Measurements from ENCODE around the gene LGR5.

- TF ChIP-seq CTCF (IDR thresholded peaks at IDR 0.05), result no peak
- no peak for TF ChIP-seq POLR2A (IDR thresholded peaks at IDR 0.05)
- no peak for TF ChIP-seq POLR2AphosphoS5 (IDR thresholded peaks at IDR 0.05; ENCODE audit: insufficient read depth in 1 of 2, low read depth in 1 of 2)
These were observed 106.8 kb downstream of the LGR5 start for GRCh38 chr12:71546322-71546861.

All from vagina (tissue), 2 donors.